Upper lobe of right lung (tissue), 1 donor: ENCODE results near the gene AMZ1. TPM values are rescaled to one million over a fixed set of nuclear protein-coding genes. Genes with fewer than 3 reads are reported as not detected.
A peak's percentile ranks its signal among the peaks of the same experiment; 100 is the strongest.

Experiments used
- ATAC-seq: fragments of 200-7000 bp; cut with Tn5 transposase; one replicate; pipeline ENCODE4 v1.9.1; 2020; ENCODE audit warnings: mild to moderate bottlenecking, moderate library complexity
- DNase-seq: peaks from one replicate; pipeline ENCODE4 v3.0.0-alpha.2; 2020
- H3K27ac ChIP-seq: fragments of 200-600 bp; one replicate; pipeline ENCODE4 v1.8.0; 2022
- H3K27me3 ChIP-seq: fragments of 200-600 bp; one replicate; pipeline ENCODE4 v1.8.0; 2022; ENCODE audit warnings: mild to moderate bottlenecking
- H3K36me3 ChIP-seq: fragments of 200-600 bp; one replicate; pipeline ENCODE4 v1.8.0; 2022
- H3K4me1 ChIP-seq: fragments of 200-600 bp; one replicate; pipeline ENCODE4 v1.8.0; 2022
- H3K4me3 ChIP-seq: fragments of 200-600 bp; one replicate; pipeline ENCODE4 v1.8.0; 2022; ENCODE audit warnings: mild to moderate bottlenecking
- H3K9me3 ChIP-seq: fragments of 200-600 bp; one replicate; pipeline ENCODE4 v1.8.0; 2022
- intact Hi-C: fragments of 100-400 bp; cut with DNase I; formaldehyde crosslinking; loops from one replicate; pipeline ENCODE4 v1.11.0; 2022
- total RNA-seq: library from RNA; stranded (reverse); fragmentation: NEBNext Ultra II Directional; extraction: Animal tissue kit (Norgen Biotek cat#: 25700); gene quantifications from one replicate; pipeline ENCODE4 v1.2.1, GENCODE V29; 2021
- TF ChIP-seq, protein P1 (sequence below): fragments of 200-600 bp; IDR thresholded peaks from one replicate; pipeline ENCODE4 v1.8.0; 2022; ENCODE audit warnings: antibody characterized with exemption
- donor health status: DM: no; HTN: yes; CAD: no; lungs with severe emphysema.

The AMZ1 gene
- total RNA-seq, 1 donor from 2014 or later, result 0.29 TPM

DNA sequence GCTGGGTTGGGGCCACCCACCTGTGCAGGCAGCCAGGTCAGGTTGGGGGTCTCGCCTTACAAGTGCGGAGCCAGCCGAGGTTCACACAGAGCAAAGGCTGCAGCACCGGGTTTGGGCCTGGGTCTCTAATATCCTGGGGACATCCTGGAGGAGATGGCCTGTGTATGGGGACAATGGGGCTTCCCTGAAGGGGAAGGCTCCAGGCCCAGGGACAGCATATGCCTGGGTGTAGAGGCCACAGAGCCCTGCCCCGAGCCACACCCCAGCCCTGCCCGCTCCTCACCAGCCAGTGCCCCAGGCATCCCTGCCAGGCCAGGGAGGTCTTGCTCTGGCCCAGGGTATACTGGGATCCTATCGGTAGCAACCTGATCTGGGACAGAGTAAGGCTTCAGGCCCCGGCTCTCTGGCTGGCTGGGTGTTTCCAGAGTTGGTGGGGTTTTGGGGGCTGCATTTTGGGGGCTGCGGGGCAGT, 47.1 kb upstream of the AMZ1 start:
- Histone ChIP-seq H3K4me1 (peaks cover 75% of the 10 kb centered on the region), H3K9me3 (no peaks in the 10 kb centered on the region)

DNA sequence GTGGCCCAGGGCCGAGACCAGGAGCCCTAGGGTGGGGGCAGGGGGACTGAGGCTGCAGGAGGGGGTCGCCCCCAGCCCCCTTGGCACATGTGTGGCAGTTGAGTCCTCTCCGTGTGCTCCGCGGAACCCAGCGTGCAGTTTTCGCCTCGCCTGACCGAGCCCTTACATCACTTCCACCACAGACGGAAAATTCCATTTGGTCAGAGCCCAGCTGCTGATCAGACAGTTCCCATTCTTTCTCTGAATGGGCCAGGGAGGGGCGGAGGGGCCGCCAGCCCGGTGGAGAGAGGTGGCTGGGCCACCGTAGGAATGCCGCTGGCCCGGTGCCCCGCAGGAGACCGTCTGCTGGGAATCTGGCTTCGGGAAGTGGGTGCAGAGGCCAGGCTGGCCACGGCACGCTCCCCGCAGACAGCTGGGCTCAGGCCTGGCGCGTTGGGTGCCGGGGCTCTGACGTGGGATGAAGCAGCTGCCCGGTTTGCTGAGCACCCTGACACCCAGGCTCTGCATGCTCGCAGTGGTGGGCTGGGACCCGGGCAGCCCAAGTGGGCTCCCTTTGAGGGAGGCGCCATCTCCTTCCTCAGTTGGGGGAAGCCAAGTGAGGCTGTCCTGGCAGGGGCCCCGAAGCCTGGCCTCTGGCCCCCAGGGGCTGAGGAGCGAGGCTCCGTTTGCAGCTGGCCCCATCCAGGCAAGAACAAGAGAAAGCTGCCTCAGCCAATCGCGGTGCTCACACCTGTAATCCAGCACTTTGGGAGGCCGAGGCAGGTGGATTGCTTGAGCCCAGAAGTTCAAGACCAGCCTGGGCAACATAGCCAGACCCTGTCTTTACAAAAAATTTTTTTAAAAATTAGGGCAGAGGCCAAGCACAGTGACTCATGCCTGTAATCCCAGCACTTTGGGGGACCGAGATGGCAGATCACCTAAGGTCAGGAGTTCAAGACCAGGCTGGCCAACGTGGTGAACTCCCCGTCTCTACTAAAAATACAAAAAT, 46.3 kb upstream of the AMZ1 start:
- DNase-seq (peak; percentile 93), ATAC-seq (peak; percentile 80)
- intact Hi-C loops, result no loop called here
- Histone ChIP-seq H3K27me3 (no peaks in the 10 kb centered on the region), H3K27ac (peak overlapping the region; percentile 76), H3K9me3 (no peaks in the 10 kb centered on the region), H3K4me1 (peaks cover 67% of the 10 kb centered on the region), H3K36me3 (no peaks in the 10 kb centered on the region), H3K4me3 (peak overlapping the region; percentile 19)
- TF ChIP-seq, protein P1, sequence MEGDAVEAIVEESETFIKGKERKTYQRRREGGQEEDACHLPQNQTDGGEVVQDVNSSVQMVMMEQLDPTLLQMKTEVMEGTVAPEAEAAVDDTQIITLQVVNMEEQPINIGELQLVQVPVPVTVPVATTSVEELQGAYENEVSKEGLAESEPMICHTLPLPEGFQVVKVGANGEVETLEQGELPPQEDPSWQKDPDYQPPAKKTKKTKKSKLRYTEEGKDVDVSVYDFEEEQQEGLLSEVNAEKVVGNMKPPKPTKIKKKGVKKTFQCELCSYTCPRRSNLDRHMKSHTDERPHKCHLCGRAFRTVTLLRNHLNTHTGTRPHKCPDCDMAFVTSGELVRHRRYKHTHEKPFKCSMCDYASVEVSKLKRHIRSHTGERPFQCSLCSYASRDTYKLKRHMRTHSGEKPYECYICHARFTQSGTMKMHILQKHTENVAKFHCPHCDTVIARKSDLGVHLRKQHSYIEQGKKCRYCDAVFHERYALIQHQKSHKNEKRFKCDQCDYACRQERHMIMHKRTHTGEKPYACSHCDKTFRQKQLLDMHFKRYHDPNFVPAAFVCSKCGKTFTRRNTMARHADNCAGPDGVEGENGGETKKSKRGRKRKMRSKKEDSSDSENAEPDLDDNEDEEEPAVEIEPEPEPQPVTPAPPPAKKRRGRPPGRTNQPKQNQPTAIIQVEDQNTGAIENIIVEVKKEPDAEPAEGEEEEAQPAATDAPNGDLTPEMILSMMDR, result no peak

More for the DNA sequence above, 47.1 kb upstream of the AMZ1 start:
- Histone ChIP-seq H3K27ac (peak overlapping the region; percentile 76), H3K27me3 (no peaks in the 10 kb centered on the region), H3K36me3 (no peaks in the 10 kb centered on the region), H3K4me3 (no peak overlapping the region)
- ATAC-seq, result peak; percentile 2
- TF ChIP-seq, protein P1, result no peak
- intact Hi-C loops, result no loop called here
- no peak for DNase-seq

DNA sequence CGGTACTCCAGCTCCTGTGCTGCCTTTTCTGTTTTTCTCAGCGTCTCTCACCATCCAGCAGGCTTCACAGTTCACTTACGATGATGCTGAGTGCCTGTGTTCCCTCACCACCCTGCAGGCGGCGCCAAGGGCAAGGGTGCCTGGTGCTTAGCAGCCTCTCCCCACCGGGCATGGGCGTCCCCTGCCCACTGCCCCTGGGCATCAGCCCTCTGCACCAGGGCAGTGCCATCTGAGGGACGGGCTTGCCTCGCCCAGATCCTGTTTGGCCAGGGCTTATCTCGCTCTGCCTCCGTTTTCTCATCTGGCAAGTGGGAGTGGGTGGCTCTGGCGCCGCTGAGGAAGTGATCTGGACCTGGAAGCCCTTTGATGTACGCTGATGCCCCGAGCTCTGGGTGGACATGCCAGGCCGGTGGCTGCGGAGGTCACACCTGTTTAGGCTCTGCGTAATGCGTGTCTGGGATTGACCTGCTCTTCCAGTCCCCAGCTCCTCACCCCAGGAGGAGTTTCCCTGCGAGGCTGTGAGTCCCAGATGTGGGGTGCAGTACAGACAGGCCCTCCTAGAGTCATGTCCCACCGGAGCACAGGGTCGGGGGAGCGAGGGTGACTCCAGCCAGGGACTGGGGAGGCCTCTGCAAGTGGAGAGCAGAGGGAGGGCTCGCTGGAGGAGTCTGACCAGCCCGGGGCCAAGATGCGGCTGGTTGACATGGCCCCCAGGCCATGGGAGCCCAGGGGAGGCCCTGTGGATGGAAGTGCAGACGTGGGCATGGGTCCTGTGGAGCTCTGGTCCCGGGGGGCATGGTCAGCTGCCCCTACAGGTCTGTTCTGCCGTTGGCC, 44.4 kb upstream of the AMZ1 start:
- peaks cover 48% of the 10 kb centered on the region for H3K4me1 ChIP-seq

DNA sequence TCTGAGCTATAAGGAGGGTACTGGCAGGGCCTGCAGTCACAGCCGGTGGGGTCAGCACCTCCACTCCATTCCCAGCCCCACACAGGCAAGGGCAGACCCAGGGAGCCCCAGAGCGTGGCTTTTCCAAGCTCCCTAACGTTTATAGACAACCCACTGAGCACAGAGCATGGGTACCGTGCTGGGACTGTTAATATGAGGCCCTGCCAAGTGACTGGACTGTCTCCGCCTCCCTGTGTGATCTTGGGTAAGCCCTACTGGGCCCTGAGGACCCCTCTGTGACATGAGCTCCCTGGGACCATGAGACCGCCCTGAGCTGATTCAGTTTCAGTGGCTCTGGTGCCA, 43.8 kb upstream of the AMZ1 start:
- Histone ChIP-seq H3K36me3 (peaks cover 14% of the 10 kb centered on the region), H3K27me3 (no peaks in the 10 kb centered on the region), H3K4me3 (no peak overlapping the region), H3K9me3 (no peaks in the 10 kb centered on the region), H3K4me1 (peaks cover 44% of the 10 kb centered on the region), H3K27ac (no peak overlapping the region)
- intact Hi-C loops, result no loop called here
- ATAC-seq (no peak), DNase-seq (no peak)
- TF ChIP-seq, protein P1, result no peak

More for the DNA sequence above, 44.4 kb upstream of the AMZ1 start:
- Histone ChIP-seq H3K4me3 (no peak overlapping the region), H3K9me3 (no peaks in the 10 kb centered on the region), H3K27me3 (no peaks in the 10 kb centered on the region), H3K27ac (no peak overlapping the region), H3K36me3 (peaks cover 14% of the 10 kb centered on the region)
- no peak for DNase-seq
- TF ChIP-seq, protein P1, result peak; percentile 28
- intact Hi-C loops, result no loop called here
- no peak for ATAC-seq

DNA sequence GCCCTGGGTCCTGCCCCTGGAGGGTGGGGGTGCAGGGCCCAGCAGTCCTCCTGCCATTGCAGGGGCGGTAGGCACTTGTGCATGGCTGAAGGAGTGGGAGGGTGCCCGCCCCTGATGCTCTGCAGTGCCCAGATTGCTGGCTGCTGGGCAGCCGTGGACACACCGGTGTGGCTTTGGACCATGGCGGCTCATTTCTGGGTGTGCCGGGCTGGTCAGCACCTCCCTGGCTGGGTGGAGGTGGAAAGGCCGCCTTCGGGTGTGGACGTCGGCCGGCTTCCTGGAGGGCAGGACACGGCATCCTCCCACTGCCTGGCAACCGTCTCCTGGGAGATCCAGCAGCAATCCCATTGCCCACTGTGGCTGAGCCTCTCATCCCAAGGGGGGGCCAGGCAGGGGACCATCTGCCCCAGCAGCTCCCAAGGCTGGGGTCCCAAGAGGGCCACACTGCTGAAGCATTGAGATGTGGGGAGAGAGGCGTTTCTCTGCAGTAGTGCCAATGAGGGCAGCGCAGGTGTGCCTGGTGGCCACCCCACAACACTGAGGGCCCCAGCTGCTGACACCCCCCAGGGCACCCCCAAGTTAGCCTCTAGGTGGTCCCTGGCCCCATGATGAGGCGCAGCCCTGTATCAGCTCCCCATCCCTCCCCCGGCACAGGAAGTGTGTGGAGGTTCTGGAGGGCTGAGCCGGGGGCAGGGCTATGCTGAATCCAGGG, 43.3 kb upstream of the AMZ1 start:
- DNase-seq, result no peak
- TF ChIP-seq, protein P1, result no peak
- ATAC-seq, result no peak
- intact Hi-C loops, result no loop called here
- Histone ChIP-seq H3K4me1 (peaks cover 42% of the 10 kb centered on the region), H3K27ac (no peak overlapping the region), H3K4me3 (no peak overlapping the region), H3K9me3 (no peaks in the 10 kb centered on the region), H3K27me3 (no peaks in the 10 kb centered on the region), H3K36me3 (peaks cover 19% of the 10 kb centered on the region)
